ENCODE measurements around the gene PEX14.
A peak's percentile ranks its signal among the peaks of the same experiment; 100 is the strongest.

The PEX14 gene

GRCh38 chr1:10597492-10598388, 123.0 kb downstream of the PEX14 start:
- no peak for DNase-seq (ENCODE audit: low read depth)

- DNase-seq (ENCODE audit: low read depth), result no peak
These were observed 123.6 kb downstream of the PEX14 start for GRCh38 chr1:10598389-10598702.

GRCh38 chr1:10599194-10599861, 124.6 kb downstream of the PEX14 start:
- DNase-seq (ENCODE audit: low read depth), result no peak

DNA sequence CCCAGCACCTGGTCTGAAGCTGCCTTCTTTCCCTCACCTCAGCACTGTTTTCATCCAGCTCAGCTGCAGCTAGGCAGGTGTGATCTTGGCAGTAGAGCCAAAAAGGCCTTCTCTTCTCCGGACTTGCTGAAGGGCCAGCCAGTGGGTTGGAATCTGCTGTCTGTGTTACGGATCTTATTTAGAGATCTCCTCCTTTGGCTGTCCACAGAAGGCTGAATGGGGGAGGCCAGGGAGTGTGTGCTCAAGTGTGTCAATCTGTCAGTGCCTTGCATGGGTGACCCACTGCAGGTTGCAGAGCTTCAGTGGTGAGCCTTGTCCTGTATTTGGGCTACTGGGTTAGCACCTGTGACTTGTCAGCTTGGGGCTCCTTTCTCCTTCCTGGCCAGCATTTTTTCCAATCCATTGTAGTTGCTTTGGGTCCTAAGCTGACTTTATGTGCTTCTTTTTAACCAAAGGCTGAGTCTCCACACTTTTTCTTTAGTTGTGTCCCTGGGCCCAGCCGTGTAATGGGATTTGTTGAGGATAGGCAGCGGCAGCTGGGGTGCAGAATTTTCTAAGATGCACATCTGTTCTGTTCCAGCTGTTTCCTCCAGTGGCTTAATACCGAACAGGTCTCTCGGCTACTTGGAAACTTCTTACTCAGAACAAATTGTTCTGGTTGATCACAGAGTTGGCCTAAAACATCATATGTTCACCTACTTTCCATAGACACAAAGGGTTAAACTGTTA, 126.8 kb downstream of the PEX14 start:
- DNase-seq (ENCODE audit: low read depth), result no peak

DNA sequence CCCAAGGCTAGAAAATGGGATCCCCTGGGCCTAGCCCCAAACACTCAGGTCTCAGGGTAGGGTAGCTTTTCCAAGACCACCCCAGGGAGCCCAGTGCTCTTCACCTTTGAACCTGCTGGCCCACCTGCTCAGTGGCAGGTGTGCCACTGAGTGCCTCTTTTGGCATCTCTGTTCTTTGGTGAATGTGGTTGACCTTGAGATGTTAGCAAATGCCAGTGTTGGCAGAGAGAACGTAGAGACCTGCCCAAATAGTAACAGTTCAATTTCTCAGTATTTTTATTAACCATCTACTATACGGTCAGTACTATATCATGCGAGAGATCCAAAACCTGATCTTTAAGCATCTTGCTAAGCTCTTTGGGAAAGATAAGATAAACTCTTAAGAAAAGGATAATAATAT, 128.2 kb downstream of the PEX14 start:
- DNase-seq (ENCODE audit: low read depth), result no peak

DNA sequence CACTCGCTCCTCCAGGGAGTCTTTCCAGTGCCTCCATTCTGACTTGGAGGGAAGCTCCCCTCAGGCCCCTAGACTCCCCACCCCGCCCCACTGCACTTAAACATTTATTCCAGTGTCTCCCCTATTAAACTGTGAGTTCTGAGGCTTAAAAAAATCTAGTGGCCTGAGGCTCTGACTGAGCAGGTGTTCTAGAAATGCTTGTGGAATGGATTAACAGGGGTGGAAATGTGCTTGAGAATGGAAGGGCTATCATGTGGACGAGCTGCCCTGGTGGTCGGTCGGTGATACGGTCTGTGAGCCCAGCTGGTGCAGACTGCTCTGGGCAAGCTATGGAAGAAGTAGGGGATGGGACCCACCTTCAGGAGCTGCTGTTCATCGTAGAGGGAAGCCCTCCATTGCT, 130.2 kb downstream of the PEX14 start:
- DNase-seq (ENCODE audit: low read depth), result no peak

DNA sequence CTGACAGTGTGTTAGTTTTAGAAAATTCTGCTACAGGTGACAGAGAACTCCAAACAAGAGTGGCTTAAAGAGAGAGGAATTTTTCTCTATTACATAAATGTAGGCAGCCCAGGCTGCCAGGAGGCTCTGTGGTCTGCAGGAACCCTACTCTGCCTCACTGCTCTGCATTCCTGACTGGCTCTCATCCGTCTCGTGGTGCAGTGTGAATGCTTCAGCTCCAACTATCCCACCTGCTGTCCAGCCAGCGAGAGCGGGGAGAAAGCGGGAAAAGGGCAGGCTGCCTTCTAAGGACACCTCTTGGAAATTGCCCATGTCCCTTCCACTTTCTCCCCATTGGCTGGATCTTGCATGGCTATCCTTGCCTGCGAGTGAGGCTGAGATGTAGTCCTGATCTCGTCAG, 131.3 kb downstream of the PEX14 start:
- no peak for DNase-seq (ENCODE audit: low read depth)

DNA sequence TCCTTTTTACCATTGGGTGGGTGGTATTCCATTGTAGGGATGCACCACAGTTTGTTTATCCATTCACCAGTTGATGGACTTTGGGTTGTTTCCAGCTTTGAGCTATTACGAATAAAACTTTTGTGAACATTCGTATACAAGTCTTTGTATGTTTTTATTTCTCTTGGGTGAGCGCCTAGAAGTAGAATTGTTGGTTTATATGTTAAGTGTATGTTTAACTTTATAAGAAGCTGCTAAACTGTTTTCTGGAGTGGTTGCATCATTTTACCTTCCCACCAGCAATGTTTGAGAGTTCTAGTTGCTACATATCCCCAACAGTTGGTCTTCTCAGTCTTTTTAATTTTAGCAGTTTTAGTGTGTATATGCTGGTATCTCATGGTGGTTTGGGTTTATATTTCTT, 132.5 kb downstream of the PEX14 start:
- no peak for DNase-seq (ENCODE audit: low read depth)

GRCh38 chr1:10608690-10609089, 133.9 kb downstream of the PEX14 start:
- DNase-seq (ENCODE audit: low read depth), result no peak

DNA sequence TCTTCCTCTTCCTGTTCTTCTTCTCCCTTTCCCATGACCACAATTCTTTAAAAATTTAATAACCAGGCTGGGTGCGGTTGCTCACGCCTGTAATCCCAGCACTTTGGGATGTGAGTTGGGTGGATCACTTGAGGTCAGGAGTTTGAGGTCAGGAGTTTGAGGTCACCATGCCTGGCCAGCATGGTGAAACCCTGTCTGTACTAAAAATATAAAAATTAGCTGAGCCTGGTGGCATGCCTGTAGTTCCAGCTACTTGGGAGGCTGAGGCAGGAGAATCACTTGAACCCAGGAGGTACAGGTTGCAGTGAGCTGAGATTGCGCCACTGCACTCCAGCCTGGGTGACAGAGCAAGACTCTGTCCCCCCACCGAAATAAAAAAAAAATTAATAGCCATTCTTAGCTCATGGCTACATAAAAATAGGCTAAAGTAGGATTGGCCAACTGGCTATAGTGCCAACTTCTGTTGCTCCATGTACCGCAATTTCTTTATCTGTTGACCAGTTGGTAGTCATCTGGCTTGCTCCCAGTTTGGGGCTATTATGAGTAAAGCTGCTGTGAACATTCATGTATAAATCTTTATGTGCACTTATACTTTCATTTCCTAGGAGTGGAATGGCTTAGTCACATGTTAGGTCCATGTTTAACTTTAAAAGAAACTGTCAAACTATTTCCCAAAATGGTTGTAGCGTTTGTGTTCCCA, 136.3 kb downstream of the PEX14 start:
- DNase-seq (ENCODE audit: low read depth), result peak; percentile 7

GRCh38 chr1:10612436-10613160, 137.8 kb downstream of the PEX14 start:
- DNase-seq (ENCODE audit: low read depth), result no peak

- no peak for DNase-seq (ENCODE audit: low read depth)
These were observed 138.6 kb downstream of the PEX14 start for GRCh38 chr1:10613340-10613739.

GRCh38 chr1:10613861-10614260, 139.1 kb downstream of the PEX14 start:
- no peak for DNase-seq (ENCODE audit: low read depth)

GRCh38 chr1:10614377-10615225, 139.9 kb downstream of the PEX14 start:
- no peak for DNase-seq (ENCODE audit: low read depth)

DNA sequence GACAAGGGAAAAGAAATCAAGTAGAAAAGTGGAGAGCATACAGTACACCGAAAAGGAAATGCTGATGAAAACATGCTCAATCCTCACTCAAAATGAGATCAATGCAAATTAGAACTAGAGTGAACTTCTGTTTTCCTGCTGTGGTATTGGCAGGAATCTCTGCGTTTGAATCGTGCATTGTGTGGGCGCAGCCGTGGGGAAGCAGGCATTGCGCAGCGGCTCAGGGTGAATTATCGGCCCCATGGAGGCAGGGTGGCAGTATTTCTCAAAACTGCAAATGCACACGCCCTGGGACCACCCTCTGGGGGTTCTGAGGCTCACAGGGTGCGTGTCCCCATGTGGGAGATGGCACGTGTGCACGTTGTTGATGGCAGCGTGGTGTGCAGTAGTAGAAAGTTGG, 140.6 kb downstream of the PEX14 start:
- no peak for DNase-seq (ENCODE audit: low read depth)

- DNase-seq (ENCODE audit: low read depth), result no peak
These were observed 141.4 kb downstream of the PEX14 start for GRCh38 chr1:10615932-10616671.

DNA sequence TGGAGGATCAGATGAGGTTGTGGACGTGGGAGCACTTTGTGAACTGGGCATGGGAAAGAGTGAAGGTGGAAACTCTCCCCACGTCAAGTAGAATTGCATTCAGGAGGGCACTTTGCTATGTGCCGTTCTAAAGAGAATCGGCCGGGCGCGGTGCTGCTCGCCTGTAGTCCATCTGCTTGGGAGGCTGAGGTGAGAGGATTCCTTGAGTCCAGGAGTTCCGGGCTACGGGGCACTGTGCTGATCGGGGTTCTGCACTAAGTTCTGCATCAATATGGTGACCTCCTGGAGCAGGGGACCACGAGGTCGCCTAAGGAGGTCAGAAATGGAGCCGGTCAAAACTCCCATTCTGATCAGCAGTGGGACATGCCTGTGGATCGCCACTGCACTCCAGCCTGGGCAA, 141.9 kb downstream of the PEX14 start:
- DNase-seq (ENCODE audit: low read depth), result no peak

GRCh38 chr1:10617318-10617717, 142.6 kb downstream of the PEX14 start:
- DNase-seq (ENCODE audit: low read depth), result no peak

DNA sequence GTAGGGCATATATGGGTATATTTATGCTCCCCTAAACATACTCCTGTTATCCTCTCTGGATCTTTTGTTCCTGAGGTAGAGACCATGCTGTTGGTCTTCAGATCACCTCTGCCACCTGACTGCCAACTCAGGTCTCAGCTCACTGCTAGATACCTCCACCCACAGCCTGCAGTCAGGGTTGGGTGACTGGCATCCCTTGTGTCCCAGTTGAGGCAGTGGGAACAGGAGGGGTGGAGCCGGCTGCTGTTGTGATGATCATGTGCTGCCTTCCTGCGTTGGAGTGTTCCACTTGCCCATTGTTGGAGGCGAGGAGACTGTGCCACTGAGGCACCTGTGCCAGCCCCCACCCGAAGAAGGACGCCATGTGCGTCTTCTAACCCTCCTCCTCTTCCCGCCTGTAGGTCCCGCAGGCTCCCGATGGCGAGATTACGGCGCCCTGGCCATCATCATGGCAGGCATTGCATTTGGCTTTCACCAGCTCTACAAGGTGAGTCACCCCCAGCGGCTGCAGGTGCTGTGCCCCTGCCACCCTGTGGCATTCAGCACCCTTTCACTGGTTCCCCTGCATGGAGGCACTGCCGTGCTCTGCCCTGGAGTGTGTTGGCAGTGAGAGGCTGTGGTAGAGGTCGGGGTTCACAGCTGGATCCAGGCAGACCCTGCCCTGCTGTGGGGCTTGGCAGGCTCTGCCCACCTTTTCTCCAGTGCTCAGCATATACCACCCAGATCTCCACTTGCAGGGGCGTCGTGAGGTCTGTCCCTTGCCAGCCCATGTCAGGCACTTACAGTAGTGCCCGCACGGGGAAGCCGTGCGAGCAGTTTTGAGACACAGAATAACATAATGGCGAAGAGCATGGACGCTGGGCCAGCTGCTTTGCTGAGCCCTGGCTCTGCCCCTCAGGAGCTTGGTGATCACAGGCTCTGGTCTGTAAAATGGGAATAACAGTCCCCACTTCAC, 143.5 kb downstream of the PEX14 start:
- DNase-seq (ENCODE audit: low read depth), result no peak
